Tibial nerve (tissue), 4 donors: ENCODE results near the gene CPT1B. TPM values are rescaled to one million over a fixed set of nuclear protein-coding genes. Genes with fewer than 3 reads are reported as not detected.
"Not testable (repeated sequence)": the region's sequence is repeated elsewhere in the genome, so short reads cannot be mapped to it uniquely, and the experiment has no call there.

Experiments
- DNase-seq, 2 donors: peaks; one replicate each; pipeline ENCODE4 v3.0.0-alpha.2; 2019; ENCODE audit warnings: low spot score in 2 of 2
- H3K27ac ChIP-seq, 4 donors: fragments of 200-600 bp; sonication (generic) in 3 of 4; one replicate each; pipeline ENCODE4 v1.5.1; 2017 to 2019; ENCODE audit warnings: mild to moderate bottlenecking in 1 of 4
- H3K27me3 ChIP-seq, 2 donors: fragments of 200-600 bp; sonication (generic) in 1 of 2; one replicate each; pipeline versions ENCODE4 v1.5.1 to v1.6.0; 2017 to 2019
- H3K36me3 ChIP-seq, 3 donors: fragments of 200-600 bp; sonication (generic); one replicate each; pipeline ENCODE4 v1.5.1; 2018 to 2019
- H3K4me1 ChIP-seq, 4 donors: fragments of 200-600 bp; sonication (generic) in 3 of 4; one replicate each; pipeline ENCODE4 v1.5.1; 2017 to 2019
- H3K4me3 ChIP-seq, 4 donors: fragments of 200-600 bp; sonication (generic) in 3 of 4; one replicate each; pipeline ENCODE4 v1.5.1; 2017 to 2019; ENCODE audit warnings: mild to moderate bottlenecking in 1 of 4, moderate library complexity in 1 of 4
- H3K9me3 ChIP-seq, 4 donors: fragments of 200-600 bp; sonication (generic) in 3 of 4; one replicate each; pipeline ENCODE4 v1.5.1; 2017 to 2019
- CTCF ChIP-seq, 5 experiments: fragments of 200-600 bp in 3 of 5; fragments of 450-650 bp in 2 of 5; sonication (generic) in 3 of 5; IDR thresholded peaks; one replicate each; pipeline ENCODE4 v1.5.1; 2016 to 2019; ENCODE audit warnings: antibody characterized with exemption in 5 of 5, mild to moderate bottlenecking in 3 of 5, moderate library complexity in 2 of 5
- EP300 ChIP-seq, 2 donors: sonication (generic); formaldehyde crosslinking; IDR thresholded peaks; one replicate each; pipeline ENCODE4 v1.6.1; 2017; ENCODE audit warnings: antibody characterized with exemption in 2 of 2, mild to moderate bottlenecking in 1 of 2
- POLR2A ChIP-seq, 2 donors: fragments of 450-650 bp; IDR thresholded peaks; one replicate each; pipeline ENCODE4 v1.6.1; 2017; ENCODE audit warnings: antibody characterized with exemption in 2 of 2, mild to moderate bottlenecking in 2 of 2, moderate library complexity in 2 of 2
- WGBS, 2 donors: methylation state at CpG; one replicate each; pipeline ENCODE4 v1.1.5; 2018; 5-methylcytosine and 5-hydroxymethylcytosine counted together
- total RNA-seq, 4 donors: library from RNA; depleted of rRNA; stranded (reverse); fragments of >200 nt; gene quantifications; one replicate each; pipeline ENCODE4 v1.1.0, GENCODE V29; 2016

The CPT1B gene
- total RNA-seq, 4 donors from 2014 or later, result 7.2 to 22.6 (median 15.1) TPM

- Histone ChIP-seq H3K9me3 (no peaks in the 10 kb centered on the region), H3K36me3 (no peaks in the 10 kb centered on the region), H3K4me1 (peaks cover 0 to 30% (median 17%) of the 10 kb centered on the region in 4 donors), H3K4me3 (no peak overlapping the region), H3K27ac (peak overlapping the region in 3 of 4 donors; percentile 80 to 89 (median 82)), H3K27me3 (peaks cover 0 to 26% of the 10 kb centered on the region in 2 donors)
- no peak for TF ChIP-seq EP300 (IDR thresholded peaks at IDR 0.05)
- TF ChIP-seq POLR2A (IDR thresholded peaks at IDR 0.05), result no peak
- no peak for TF ChIP-seq CTCF (IDR thresholded peaks at IDR 0.05)
- DNase-seq, result no peak
- 80 to 84% methylated on average over 13 of the region's 13 CpGs for WGBS, 2 donors
Measured at GRCh38 chr22:50537765-50538164, 40.5 kb downstream of the CPT1B start.

GRCh38 chr22:50536226-50536625 lies 42.0 kb downstream of the CPT1B start:
- 78 to 89% methylated on average over 3 of the region's 3 CpGs for WGBS, 2 donors
- TF ChIP-seq CTCF (IDR thresholded peaks at IDR 0.05) (no peak), POLR2A (IDR thresholded peaks at IDR 0.05) (no peak), EP300 (IDR thresholded peaks at IDR 0.05) (no peak)
- no peak overlapping the region for H3K4me3 ChIP-seq
- H3K4me1 ChIP-seq, result peaks cover 0 to 41% (median 28%) of the 10 kb centered on the region in 4 donors
- H3K27ac ChIP-seq, result no peak overlapping the region
- no peaks in the 10 kb centered on the region for H3K9me3 ChIP-seq
- no peaks in the 10 kb centered on the region for H3K36me3 ChIP-seq
- no peak for DNase-seq
- peaks cover 3 to 42% of the 10 kb centered on the region in 2 donors for H3K27me3 ChIP-seq

- H3K4me1 ChIP-seq, result peaks cover 0 to 44% (median 36%) of the 10 kb centered on the region in 4 donors
- 85 to 88% methylated on average over 8 of the region's 8 CpGs for WGBS, 2 donors
Measured at GRCh38 chr22:50535113-50535512, 43.1 kb downstream of the CPT1B start.

GRCh38 chr22:50533856-50534711 lies 44.1 kb downstream of the CPT1B start:
- peaks cover 0 to 47% (median 32%) of the 10 kb centered on the region in 4 donors for H3K4me1 ChIP-seq
- H3K36me3 ChIP-seq, H3K4me3 ChIP-seq, H3K9me3 ChIP-seq: not testable (repeated sequence)
- H3K27ac ChIP-seq, result peak overlapping the region in 3 of 4 donors; percentile 44 to 52 (median 49)
- peak in 1 of 2 donors; percentile 25 for DNase-seq
- H3K27me3 ChIP-seq, result peaks cover 3 to 59% of the 10 kb centered on the region in 2 donors
- TF ChIP-seq POLR2A (IDR thresholded peaks at IDR 0.05), result peak; percentile 22 to 25
- peak in 1 of 2 donors; percentile 50 for TF ChIP-seq EP300 (IDR thresholded peaks at IDR 0.05)
- 48 to 50% methylated on average over 21 of the region's 21 CpGs for WGBS, 2 donors

More at GRCh38 chr22:50535113-50535512, 43.1 kb downstream of the CPT1B start:
- Histone ChIP-seq H3K4me3 (no peak overlapping the region), H3K9me3 (no peaks in the 10 kb centered on the region), H3K36me3 (no peaks in the 10 kb centered on the region), H3K27me3 (peaks cover 3 to 53% of the 10 kb centered on the region in 2 donors), H3K27ac (no peak overlapping the region)
- no peak for TF ChIP-seq CTCF (IDR thresholded peaks at IDR 0.05)
- TF ChIP-seq EP300 (IDR thresholded peaks at IDR 0.05), result no peak
- no peak for TF ChIP-seq POLR2A (IDR thresholded peaks at IDR 0.05)
- DNase-seq, result no peak

GRCh38 chr22:50532824-50533796 lies 45.1 kb downstream of the CPT1B start:
- no peak for TF ChIP-seq POLR2A (IDR thresholded peaks at IDR 0.05)
- no peak for TF ChIP-seq EP300 (IDR thresholded peaks at IDR 0.05)
- no peak for TF ChIP-seq CTCF (IDR thresholded peaks at IDR 0.05)
- H3K27me3 ChIP-seq, result peaks cover 3 to 59% of the 10 kb centered on the region in 2 donors
- 73 to 78% methylated on average over 19 of the region's 19 CpGs for WGBS, 2 donors
- H3K4me3 ChIP-seq, result no peak overlapping the region
- no peaks in the 10 kb centered on the region for H3K36me3 ChIP-seq
- peak overlapping the region in 3 of 4 donors; percentile 52 to 94 (median 85) for H3K27ac ChIP-seq
- H3K4me1 ChIP-seq, result peaks cover 0 to 49% (median 24%) of the 10 kb centered on the region in 4 donors
- no peak for DNase-seq
- no peaks in the 10 kb centered on the region for H3K9me3 ChIP-seq
